ENCODE data around the gene SEMA4D.

DNA sequence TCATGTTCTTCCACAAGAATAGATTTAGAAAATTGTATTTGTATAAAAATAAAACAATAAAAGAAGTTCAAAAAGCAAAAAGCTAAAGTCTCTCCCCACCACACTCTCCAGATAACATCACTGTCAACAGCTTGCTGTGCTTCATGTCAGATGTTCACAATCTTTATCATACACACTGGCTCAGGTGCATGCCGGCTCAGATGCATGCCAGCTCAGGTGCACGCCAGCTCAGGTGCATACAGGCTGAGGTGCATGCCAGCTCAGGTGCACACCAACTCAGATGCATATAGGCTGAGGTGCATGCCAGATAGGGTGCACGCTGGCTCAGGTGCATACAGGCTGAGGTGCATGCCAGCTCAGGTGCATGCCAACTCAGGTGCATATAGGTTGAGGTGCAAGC lies 26.5 kb downstream of the SEMA4D start:
- TF ChIP-seq POLR2A (IDR thresholded peaks at IDR 0.05; ENCODE audit: low read depth), result no peak
- TF ChIP-seq, protein P1, sequence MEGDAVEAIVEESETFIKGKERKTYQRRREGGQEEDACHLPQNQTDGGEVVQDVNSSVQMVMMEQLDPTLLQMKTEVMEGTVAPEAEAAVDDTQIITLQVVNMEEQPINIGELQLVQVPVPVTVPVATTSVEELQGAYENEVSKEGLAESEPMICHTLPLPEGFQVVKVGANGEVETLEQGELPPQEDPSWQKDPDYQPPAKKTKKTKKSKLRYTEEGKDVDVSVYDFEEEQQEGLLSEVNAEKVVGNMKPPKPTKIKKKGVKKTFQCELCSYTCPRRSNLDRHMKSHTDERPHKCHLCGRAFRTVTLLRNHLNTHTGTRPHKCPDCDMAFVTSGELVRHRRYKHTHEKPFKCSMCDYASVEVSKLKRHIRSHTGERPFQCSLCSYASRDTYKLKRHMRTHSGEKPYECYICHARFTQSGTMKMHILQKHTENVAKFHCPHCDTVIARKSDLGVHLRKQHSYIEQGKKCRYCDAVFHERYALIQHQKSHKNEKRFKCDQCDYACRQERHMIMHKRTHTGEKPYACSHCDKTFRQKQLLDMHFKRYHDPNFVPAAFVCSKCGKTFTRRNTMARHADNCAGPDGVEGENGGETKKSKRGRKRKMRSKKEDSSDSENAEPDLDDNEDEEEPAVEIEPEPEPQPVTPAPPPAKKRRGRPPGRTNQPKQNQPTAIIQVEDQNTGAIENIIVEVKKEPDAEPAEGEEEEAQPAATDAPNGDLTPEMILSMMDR (IDR thresholded peaks at IDR 0.05), result no peak
